GM12872 (cell line): ENCODE measurements around the gene RCC2.

Experiments
- TF ChIP-seq, protein P1 (sequence below): IDR thresholded peaks from 3 replicates; pipeline ENCODE4 v1.5.1; 2011; ENCODE audit warnings: low read depth, mild to moderate bottlenecking, low read length, moderate library complexity; ENCODE audit not compliant: insufficient read depth

RCC2 gene

GRCh38 chr1:17439250-17440073, at the start of gene RCC2:
Gene RCC2, minus strand, starts transcription at chr1:17439677. Its CDS starts 1,163 bp downstream, at chr1:17438514.
- TF ChIP-seq, protein P1, sequence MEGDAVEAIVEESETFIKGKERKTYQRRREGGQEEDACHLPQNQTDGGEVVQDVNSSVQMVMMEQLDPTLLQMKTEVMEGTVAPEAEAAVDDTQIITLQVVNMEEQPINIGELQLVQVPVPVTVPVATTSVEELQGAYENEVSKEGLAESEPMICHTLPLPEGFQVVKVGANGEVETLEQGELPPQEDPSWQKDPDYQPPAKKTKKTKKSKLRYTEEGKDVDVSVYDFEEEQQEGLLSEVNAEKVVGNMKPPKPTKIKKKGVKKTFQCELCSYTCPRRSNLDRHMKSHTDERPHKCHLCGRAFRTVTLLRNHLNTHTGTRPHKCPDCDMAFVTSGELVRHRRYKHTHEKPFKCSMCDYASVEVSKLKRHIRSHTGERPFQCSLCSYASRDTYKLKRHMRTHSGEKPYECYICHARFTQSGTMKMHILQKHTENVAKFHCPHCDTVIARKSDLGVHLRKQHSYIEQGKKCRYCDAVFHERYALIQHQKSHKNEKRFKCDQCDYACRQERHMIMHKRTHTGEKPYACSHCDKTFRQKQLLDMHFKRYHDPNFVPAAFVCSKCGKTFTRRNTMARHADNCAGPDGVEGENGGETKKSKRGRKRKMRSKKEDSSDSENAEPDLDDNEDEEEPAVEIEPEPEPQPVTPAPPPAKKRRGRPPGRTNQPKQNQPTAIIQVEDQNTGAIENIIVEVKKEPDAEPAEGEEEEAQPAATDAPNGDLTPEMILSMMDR: 0 out of 3 replicates have a peak, but pooled peaks have one; percentile 17

- TF ChIP-seq, protein P1: no peak
Observed at GRCh38 chr1:17486242-17486641, 46.8 kb upstream of the RCC2 start.

DNA sequence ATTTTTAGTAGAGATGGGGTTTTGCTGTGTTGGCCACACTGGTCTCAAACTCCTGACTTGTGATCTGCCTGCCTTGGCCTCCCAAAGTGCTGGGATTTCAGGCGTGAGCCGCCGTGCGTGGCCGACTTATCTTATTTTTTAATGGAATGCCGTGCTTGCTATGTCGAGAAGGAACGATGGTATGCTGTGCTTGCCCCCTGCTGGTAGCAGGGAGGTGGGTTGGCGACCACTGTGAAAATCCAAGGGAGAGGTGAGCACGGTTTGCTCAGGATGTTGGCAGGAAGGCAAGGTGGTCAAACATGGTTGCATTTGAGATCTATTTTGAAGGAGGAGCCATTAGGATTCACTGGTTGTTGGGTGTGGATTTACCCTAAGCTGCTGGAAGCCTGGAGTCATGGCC, 45.8 kb upstream of the RCC2 start:
- TF ChIP-seq, protein P1: peak; percentile 59

DNA sequence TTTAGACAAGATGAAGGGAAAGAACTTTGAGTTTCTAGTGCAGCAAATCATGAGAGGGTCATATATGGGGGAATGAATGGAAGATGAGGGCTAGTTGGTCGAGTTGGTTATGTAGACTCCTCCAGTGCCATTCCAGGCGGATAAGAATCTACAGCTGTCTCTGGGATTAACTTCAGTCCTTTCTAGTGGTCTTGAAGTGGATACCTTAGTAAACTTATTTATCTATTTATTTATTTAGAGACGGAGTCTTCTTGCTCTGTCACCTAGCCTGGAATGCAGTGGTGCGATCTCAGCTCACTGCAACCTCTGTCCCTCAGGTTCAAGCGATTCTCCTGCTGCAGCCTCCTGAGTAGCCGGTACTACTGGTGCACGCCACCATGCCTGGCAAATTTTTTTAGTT, 41.4 kb upstream of the RCC2 start:
- TF ChIP-seq, protein P1: no peak

DNA sequence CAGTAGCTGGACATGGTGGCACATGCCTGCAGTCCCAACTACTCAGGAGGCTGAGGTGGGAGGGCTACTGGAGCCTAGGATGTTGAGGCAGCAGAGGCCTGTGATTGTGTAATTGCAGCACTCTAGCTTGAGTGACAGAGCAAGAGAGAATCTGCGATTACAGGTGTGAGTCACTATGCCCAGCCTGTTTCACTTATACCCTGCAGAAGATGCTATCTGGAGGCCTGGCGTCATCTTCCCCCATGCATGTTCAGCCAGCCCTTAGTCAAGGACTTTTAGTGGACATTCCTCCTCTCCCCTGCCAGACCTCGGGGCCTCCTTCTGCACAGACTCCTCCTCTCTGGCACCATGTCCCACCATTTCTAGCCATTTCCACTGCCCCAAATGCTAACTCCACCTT, 36.3 kb upstream of the RCC2 start:
- TF ChIP-seq, protein P1: no peak

- TF ChIP-seq, protein P1: no peak
Observed at GRCh38 chr1:17472814-17473213, 33.3 kb upstream of the RCC2 start.

DNA sequence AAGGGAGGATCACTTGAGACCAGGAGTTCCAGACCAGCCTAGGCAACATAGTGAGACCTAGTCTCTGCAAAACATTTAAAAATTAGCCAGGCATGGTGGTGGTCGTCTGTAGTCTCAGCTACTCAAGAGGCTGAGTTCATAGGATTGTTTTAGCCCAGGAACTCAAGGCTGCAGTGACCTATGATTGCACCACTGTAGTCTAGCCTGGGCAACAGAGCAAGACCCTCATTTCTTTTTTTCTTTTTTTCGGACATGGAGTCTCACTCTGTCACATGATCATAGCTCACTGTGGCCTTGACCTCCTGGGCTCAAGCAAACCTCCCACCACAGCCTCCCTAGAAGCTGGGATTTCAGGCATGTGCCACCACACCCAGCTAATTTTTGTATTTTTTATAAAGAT, 31.9 kb upstream of the RCC2 start:
- TF ChIP-seq, protein P1: no peak
